ENCODE measurements around the gene ACVRL1.

Gene ACVRL1

GRCh38 chr12:51917041-51917590 is 9.8 kb downstream of the ACVRL1 start:
- no peak for DNase-seq (ENCODE audit: low read depth)

- no peak for DNase-seq (ENCODE audit: low read depth)
Measured at GRCh38 chr12:51917746-51918453, 10.6 kb downstream of the ACVRL1 start.

GRCh38 chr12:51920046-51920445 is 12.7 kb downstream of the ACVRL1 start:
- DNase-seq (ENCODE audit: low read depth): no peak

GRCh38 chr12:51921017-51921725 is 13.9 kb downstream of the ACVRL1 start:
- DNase-seq (ENCODE audit: low read depth): no peak

- no peak for DNase-seq (ENCODE audit: low read depth)
Measured at GRCh38 chr12:51922146-51922545, 14.8 kb downstream of the ACVRL1 start.

GRCh38 chr12:51922762-51923505 is 15.6 kb downstream of the ACVRL1 start:
- DNase-seq (ENCODE audit: low read depth): no peak

GRCh38 chr12:51923506-51924365 is 16.4 kb downstream of the ACVRL1 start:
- peak; percentile 38 for DNase-seq (ENCODE audit: low read depth)

- no peak for DNase-seq (ENCODE audit: low read depth)
Measured at GRCh38 chr12:51924551-51925319, 17.4 kb downstream of the ACVRL1 start.

GRCh38 chr12:51925346-51926063 is 18.2 kb downstream of the ACVRL1 start:
- no peak for DNase-seq (ENCODE audit: low read depth)

GRCh38 chr12:51926064-51926632 is 18.8 kb downstream of the ACVRL1 start:
- DNase-seq (ENCODE audit: low read depth): no peak

GRCh38 chr12:51926718-51927117 is 19.4 kb downstream of the ACVRL1 start:
- DNase-seq (ENCODE audit: low read depth): no peak

- no peak for DNase-seq (ENCODE audit: low read depth)
Measured at GRCh38 chr12:51932218-51933076, 25.1 kb downstream of the ACVRL1 start.

- DNase-seq (ENCODE audit: low read depth): no peak
Measured at GRCh38 chr12:51934080-51934479, 26.8 kb downstream of the ACVRL1 start.

GRCh38 chr12:51937926-51938325 is 30.6 kb downstream of the ACVRL1 start:
- DNase-seq (ENCODE audit: low read depth): no peak

- no peak for DNase-seq (ENCODE audit: low read depth)
Measured at GRCh38 chr12:51938726-51939125, 31.4 kb downstream of the ACVRL1 start.

GRCh38 chr12:51941011-51941581 is 33.8 kb downstream of the ACVRL1 start:
- no peak for DNase-seq (ENCODE audit: low read depth)

GRCh38 chr12:51941604-51942003 is 34.3 kb downstream of the ACVRL1 start:
- no peak for DNase-seq (ENCODE audit: low read depth)

- no peak for DNase-seq (ENCODE audit: low read depth)
Measured at GRCh38 chr12:51942056-51942455, 34.8 kb downstream of the ACVRL1 start.
